Activated CD4-positive, CD25-positive, alpha-beta regulatory T cell treated with anti-CD3 and anti-CD28 coated beads, Interleukin-2, amount 50 U/mL, for 72 hours (primary cell): ENCODE results near the gene HLA-C.
A peak's percentile ranks its signal among the peaks of the same experiment; 100 is the strongest.
"Not testable (repeated sequence)": the region's sequence is repeated elsewhere in the genome, so short reads cannot be mapped to it uniquely, and the experiment has no call there.

Experiments
- DNase-seq: peaks from one replicate; pipeline ENCODE4 v3.0.0; 2021

The HLA-C gene

GRCh38 chr6:31271641-31272357, at the start of gene HLA-C:
HLA-C (minus strand) TSS chr6:31272092; CDS start chr6:31272071, 21 bp downstream.
- DNase-seq: peak; percentile 79

- DNase-seq: no peak
Measured at GRCh38 chr6:31321005-31321707, 49.3 kb upstream of the HLA-C start.

- no peak for DNase-seq
Measured at GRCh38 chr6:31317036-31317435, 45.1 kb upstream of the HLA-C start.

- DNase-seq: no peak
Measured at GRCh38 chr6:31309641-31310040, 37.7 kb upstream of the HLA-C start.

GRCh38 chr6:31308845-31309175, 36.9 kb upstream of the HLA-C start:
- peak; percentile 31 for DNase-seq

GRCh38 chr6:31308050-31308844, 36.4 kb upstream of the HLA-C start:
- DNase-seq: peak; percentile 74

GRCh38 chr6:31307669-31308049, 35.8 kb upstream of the HLA-C start:
- DNase-seq: no peak

GRCh38 chr6:31305703-31306219, 33.9 kb upstream of the HLA-C start:
- no peak for DNase-seq

- no peak for DNase-seq
Measured at GRCh38 chr6:31304683-31305082, 32.8 kb upstream of the HLA-C start.

- no peak for DNase-seq
Measured at GRCh38 chr6:31300797-31301196, 28.9 kb upstream of the HLA-C start.

- DNase-seq: no peak
Measured at GRCh38 chr6:31299947-31300346, 28.1 kb upstream of the HLA-C start.

- DNase-seq: no peak
Measured at GRCh38 chr6:31299511-31299910, 27.6 kb upstream of the HLA-C start.

GRCh38 chr6:31294056-31294455, 22.2 kb upstream of the HLA-C start:
- DNase-seq: no peak

- DNase-seq: no peak
Measured at GRCh38 chr6:31293343-31293742, 21.5 kb upstream of the HLA-C start.

GRCh38 chr6:31289788-31290187, 17.9 kb upstream of the HLA-C start:
- no peak for DNase-seq

- DNase-seq: no peak
Measured at GRCh38 chr6:31287619-31288018, 15.7 kb upstream of the HLA-C start.

GRCh38 chr6:31285982-31286381, 14.1 kb upstream of the HLA-C start:
- DNase-seq: no peak

- DNase-seq: no peak
Measured at GRCh38 chr6:31285486-31285885, 13.6 kb upstream of the HLA-C start.

GRCh38 chr6:31279647-31280046, 7.8 kb upstream of the HLA-C start:
- DNase-seq: not testable (repeated sequence)

GRCh38 chr6:31272836-31273626, 1.1 kb upstream of the HLA-C start:
- no peak for DNase-seq

GRCh38 chr6:31272436-31272835, 544 bp upstream of the HLA-C start:
- no peak for DNase-seq

GRCh38 chr6:31270788-31271640, 878 bp downstream of the HLA-C start:
- peak; percentile 74 for DNase-seq
